OCI-LY1 (cell line): ENCODE data around the gene PIN4.
"Not testable (repeated sequence)": the region's sequence is repeated elsewhere in the genome, so short reads cannot be mapped to it uniquely, and the experiment has no call there.

Experiments
- H2AFZ ChIP-seq: fragments of 200-600 bp; sonication (generic), shearing (Covaris generic); 2 replicates; pipeline ENCODE4 v1.6.0; 2014; ENCODE audit warnings: antibody characterized with exemption, mild to moderate bottlenecking, low read length
- H3F3A ChIP-seq: fragments of 200-600 bp; sonication (generic), shearing (Covaris generic); 2 replicates; pipeline ENCODE4 v1.6.0; 2014; ENCODE audit warnings: mild to moderate bottlenecking, antibody characterized with exemption, low read length, moderate library complexity; ENCODE audit not compliant: insufficient read depth
- H3K27ac ChIP-seq: fragments of 200-600 bp; sonication (generic); 2 replicates; pipeline ENCODE4 v1.5.1; 2014; ENCODE audit warnings: low read length, mixed run types, mild to moderate bottlenecking, low read depth; ENCODE audit not compliant: poor library complexity, severe bottlenecking
- H3K27me3 ChIP-seq: fragments of 200-600 bp; sonication (generic); 2 replicates; pipeline ENCODE4 v1.6.0; 2014; ENCODE audit warnings: antibody characterized with exemption, mild to moderate bottlenecking, low read length, moderate library complexity; ENCODE audit not compliant: insufficient read depth
- H3K36me3 ChIP-seq: fragments of 200-600 bp; sonication (generic); 2 replicates; pipeline ENCODE4 v1.6.1; 2014; ENCODE audit warnings: mild to moderate bottlenecking, antibody characterized with exemption, low read length, moderate library complexity, mixed read lengths; ENCODE audit not compliant: insufficient read depth
- H3K4me1 ChIP-seq: fragments of 200-600 bp; sonication (generic); 2 replicates; pipeline ENCODE4 v1.5.1; 2014; ENCODE audit warnings: mild to moderate bottlenecking, low read length, moderate library complexity; ENCODE audit not compliant: insufficient read depth, severe bottlenecking
- H3K4me2 ChIP-seq: fragments of 200-600 bp; sonication (generic), shearing (Covaris generic); 2 replicates; pipeline ENCODE4 v1.6.1; 2014; ENCODE audit warnings: low read length
- H3K4me3 ChIP-seq: fragments of 200-600 bp; sonication (generic); 2 replicates; pipeline ENCODE4 v1.5.1; 2014; ENCODE audit warnings: low read length, low read depth, mild to moderate bottlenecking, mixed read lengths; ENCODE audit not compliant: poor library complexity, severe bottlenecking
- H3K79me2 ChIP-seq: fragments of 200-600 bp; shearing (Covaris generic); 2 replicates; pipeline ENCODE4 v1.6.1; 2016; ENCODE audit warnings: mixed run types, low read length, mixed read lengths; ENCODE audit not compliant: insufficient read depth
- H3K9ac ChIP-seq: fragments of 200-600 bp; sonication (generic), shearing (Covaris generic); 2 replicates; pipeline ENCODE4 v1.6.1; 2014; ENCODE audit warnings: mild to moderate bottlenecking, low read length, mixed read lengths
- H3K9me2 ChIP-seq: fragments of 200-600 bp; sonication (generic), shearing (Covaris generic); 2 replicates; pipeline ENCODE4 v1.6.1; 2014; ENCODE audit warnings: low read depth, mild to moderate bottlenecking, low read length, mixed read lengths
- H3K9me3 ChIP-seq: fragments of 200-600 bp; shearing (Covaris generic); 2 replicates; pipeline ENCODE4 v1.6.1; 2014; ENCODE audit warnings: low read length, mixed read lengths
- H4K20me1 ChIP-seq: fragments of 200-600 bp; sonication (generic), shearing (Covaris generic); 2 replicates; pipeline ENCODE4 v1.6.0; 2016; ENCODE audit warnings: mild to moderate bottlenecking, low read length; ENCODE audit not compliant: insufficient read depth
- EZH2 ChIP-seq: fragments of 200-600 bp; sonication (generic), shearing (Covaris generic); IDR thresholded peaks from 2 replicates; pipeline ENCODE4 v1.8.0; 2017; ENCODE audit warnings: borderline replicate concordance, mixed run types, mild to moderate bottlenecking, antibody characterized with exemption, low read length, moderate library complexity, mixed read lengths
- TF ChIP-seq, protein P1 (sequence below): fragments of 200-600 bp; sonication (generic), shearing (Covaris generic); IDR thresholded peaks from 2 replicates; pipeline ENCODE4 v1.5.1; 2017; ENCODE audit warnings: mild to moderate bottlenecking, antibody characterized with exemption, low read length, moderate library complexity, mixed read lengths

The PIN4 gene

DNA sequence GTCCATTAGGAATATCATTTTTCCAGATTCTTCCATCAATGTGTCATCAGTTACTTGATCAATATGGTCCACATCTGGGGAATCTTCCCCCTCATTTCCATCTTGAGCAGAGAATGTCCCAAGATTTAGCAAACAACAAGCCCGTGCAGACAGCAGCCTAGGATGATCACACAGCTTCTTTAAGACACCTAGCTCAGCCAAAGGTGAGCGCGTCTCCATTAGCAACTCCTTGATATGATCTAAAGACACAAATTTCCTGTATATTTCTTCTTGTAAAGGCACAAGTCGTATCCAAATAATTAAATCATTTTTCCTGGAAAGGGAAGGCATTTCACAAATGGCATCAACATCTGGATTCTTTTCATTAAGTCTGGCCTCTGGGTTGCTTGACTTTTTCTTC lies 25.8 kb downstream of the PIN4 start:
- no peaks in the 10 kb centered on the region for H3F3A ChIP-seq
- no peaks in the 10 kb centered on the region for H3K9me3 ChIP-seq
- H2AFZ ChIP-seq, result no peak overlapping the region
- H3K27ac ChIP-seq, result no peak overlapping the region
- no peak overlapping the region for H3K4me2 ChIP-seq
- H3K9me2 ChIP-seq, result no peaks in the 10 kb centered on the region
- TF ChIP-seq, protein P1, sequence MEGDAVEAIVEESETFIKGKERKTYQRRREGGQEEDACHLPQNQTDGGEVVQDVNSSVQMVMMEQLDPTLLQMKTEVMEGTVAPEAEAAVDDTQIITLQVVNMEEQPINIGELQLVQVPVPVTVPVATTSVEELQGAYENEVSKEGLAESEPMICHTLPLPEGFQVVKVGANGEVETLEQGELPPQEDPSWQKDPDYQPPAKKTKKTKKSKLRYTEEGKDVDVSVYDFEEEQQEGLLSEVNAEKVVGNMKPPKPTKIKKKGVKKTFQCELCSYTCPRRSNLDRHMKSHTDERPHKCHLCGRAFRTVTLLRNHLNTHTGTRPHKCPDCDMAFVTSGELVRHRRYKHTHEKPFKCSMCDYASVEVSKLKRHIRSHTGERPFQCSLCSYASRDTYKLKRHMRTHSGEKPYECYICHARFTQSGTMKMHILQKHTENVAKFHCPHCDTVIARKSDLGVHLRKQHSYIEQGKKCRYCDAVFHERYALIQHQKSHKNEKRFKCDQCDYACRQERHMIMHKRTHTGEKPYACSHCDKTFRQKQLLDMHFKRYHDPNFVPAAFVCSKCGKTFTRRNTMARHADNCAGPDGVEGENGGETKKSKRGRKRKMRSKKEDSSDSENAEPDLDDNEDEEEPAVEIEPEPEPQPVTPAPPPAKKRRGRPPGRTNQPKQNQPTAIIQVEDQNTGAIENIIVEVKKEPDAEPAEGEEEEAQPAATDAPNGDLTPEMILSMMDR, result no peak
- no peak for TF ChIP-seq EZH2
- H4K20me1 ChIP-seq, result no peaks in the 10 kb centered on the region
- H3K36me3 ChIP-seq, result peaks cover 36% of the 10 kb centered on the region
- H3K27me3 ChIP-seq, result no peaks in the 10 kb centered on the region
- no peak overlapping the region for H3K4me3 ChIP-seq
- no peaks in the 10 kb centered on the region for H3K4me1 ChIP-seq
- H3K79me2 ChIP-seq, result no peaks in the 10 kb centered on the region
- no peak overlapping the region for H3K9ac ChIP-seq

DNA sequence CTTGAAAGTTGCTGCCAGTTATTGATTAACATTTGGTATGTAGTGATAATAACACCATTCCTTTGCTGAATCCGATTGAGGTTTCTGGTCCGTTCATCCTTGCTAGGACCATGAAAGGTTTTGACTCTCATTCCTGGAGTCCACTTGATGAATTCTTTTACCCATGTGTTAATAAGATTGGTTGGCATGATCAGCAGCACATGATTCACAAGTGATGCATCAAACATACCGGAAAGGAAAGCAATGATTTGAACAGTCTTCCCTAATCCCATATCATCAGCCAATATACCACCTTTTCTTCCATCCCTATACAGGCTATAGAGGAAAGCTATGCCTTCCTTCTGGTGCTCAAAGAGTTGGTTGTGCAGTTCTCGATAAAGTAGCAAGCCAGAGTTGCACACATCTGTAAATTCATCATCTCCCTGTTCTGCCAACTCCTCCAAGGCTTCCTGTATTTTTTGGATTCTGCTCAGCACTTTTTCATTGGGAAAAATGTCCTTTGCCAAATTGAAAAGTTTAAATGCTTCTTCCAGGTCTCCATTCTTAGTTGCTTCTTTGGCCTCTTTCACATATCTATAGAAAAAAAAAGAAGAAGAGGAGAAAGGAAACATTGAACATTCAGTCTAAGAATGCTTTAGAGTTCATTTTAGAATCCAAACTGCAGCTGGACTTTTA lies 26.7 kb downstream of the PIN4 start:
- no peaks in the 10 kb centered on the region for H3K4me1 ChIP-seq
- no peaks in the 10 kb centered on the region for H3K9me3 ChIP-seq
- no peak overlapping the region for H3K4me3 ChIP-seq
- H3K36me3 ChIP-seq, result peaks cover 36% of the 10 kb centered on the region
- H3K4me2 ChIP-seq, result no peak overlapping the region
- H3K27me3 ChIP-seq, result no peaks in the 10 kb centered on the region
- H2AFZ ChIP-seq, result no peak overlapping the region
- no peaks in the 10 kb centered on the region for H4K20me1 ChIP-seq
- H3F3A ChIP-seq, result no peaks in the 10 kb centered on the region
- no peaks in the 10 kb centered on the region for H3K9me2 ChIP-seq
- H3K27ac ChIP-seq, result no peak overlapping the region
- TF ChIP-seq, protein P1, result no peak
- TF ChIP-seq EZH2, result no peak
- no peaks in the 10 kb centered on the region for H3K79me2 ChIP-seq
- H3K9ac ChIP-seq, result no peak overlapping the region

DNA sequence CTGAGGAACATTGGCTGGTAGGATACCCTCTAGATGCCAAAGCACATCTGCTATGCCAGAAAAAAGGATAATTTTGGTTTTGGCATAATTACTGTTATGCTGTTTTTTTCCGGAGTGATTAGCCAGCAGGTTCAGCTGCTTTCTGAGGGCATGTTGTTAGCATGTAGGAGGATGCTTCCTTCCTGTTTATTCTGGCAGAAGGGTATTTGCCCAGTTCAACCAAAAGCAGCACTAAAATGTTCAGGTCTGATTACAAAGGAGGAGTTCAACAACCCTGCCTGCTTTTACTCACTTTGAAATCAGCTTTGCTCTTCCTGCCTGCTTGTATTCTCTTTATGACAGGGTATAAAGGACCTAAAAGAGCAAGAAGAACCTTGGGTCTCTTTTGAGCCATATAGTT lies 35.4 kb downstream of the PIN4 start:
- no peak overlapping the region for H2AFZ ChIP-seq
- no peaks in the 10 kb centered on the region for H3K4me1 ChIP-seq
- no peaks in the 10 kb centered on the region for H3K79me2 ChIP-seq
- H3K27ac ChIP-seq, result no peak overlapping the region
- H3K9me3 ChIP-seq, result no peaks in the 10 kb centered on the region
- H3K9me2 ChIP-seq, result no peaks in the 10 kb centered on the region
- H3K9ac ChIP-seq, result no peak overlapping the region
- no peak overlapping the region for H3K4me3 ChIP-seq
- H3K27me3 ChIP-seq, result no peaks in the 10 kb centered on the region
- no peaks in the 10 kb centered on the region; the same call in 1 of the 2 replicates for H3K36me3 ChIP-seq
- TF ChIP-seq EZH2, result no peak
- TF ChIP-seq, protein P1, result no peak
- no peaks in the 10 kb centered on the region for H4K20me1 ChIP-seq
- no peaks in the 10 kb centered on the region for H3F3A ChIP-seq
- H3K4me2 ChIP-seq, result no peak overlapping the region

DNA sequence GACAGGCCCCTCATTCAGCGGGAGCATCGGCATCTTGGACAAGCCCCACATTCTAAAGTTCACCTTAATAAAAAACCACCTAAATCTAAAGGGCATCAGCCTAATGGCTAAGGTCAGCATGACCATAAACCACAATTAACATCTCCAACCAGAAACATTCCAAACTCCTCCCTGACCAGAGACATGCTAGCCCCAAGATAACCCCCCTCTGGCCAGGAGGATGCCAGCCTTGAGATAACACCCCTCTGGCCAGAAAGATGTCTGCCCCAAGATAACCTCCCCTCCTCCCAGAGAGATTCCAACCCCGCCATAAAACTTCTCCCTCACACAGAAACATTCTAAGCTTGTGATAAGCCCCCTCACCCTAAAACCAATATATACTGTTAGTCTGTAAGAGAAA lies 38.8 kb downstream of the PIN4 start:
- not testable (repeated sequence) for H3K79me2 ChIP-seq, H4K20me1 ChIP-seq, H3K27ac ChIP-seq, H3K4me2 ChIP-seq, H3K4me1 ChIP-seq, H2AFZ ChIP-seq, H3K27me3 ChIP-seq, H3F3A ChIP-seq, H3K9me3 ChIP-seq, H3K36me3 ChIP-seq, H3K4me3 ChIP-seq, H3K9me2 ChIP-seq, H3K9ac ChIP-seq
